HG02970 (cell line): ENCODE results near the gene TPPP2.
A peak's percentile ranks its signal among the peaks of the same experiment; 100 is the strongest.

ENCODE experiments used
- ATAC-seq: cut with Tn5 transposase; IDR thresholded peaks from one replicate; pipeline ENCODE4 v1.9.1; 2021; ENCODE audit warnings: mild to moderate bottlenecking, moderate library complexity, moderate number of reproducible peaks; ENCODE audit not compliant: unreplicated experiment, low FRiP score

TPPP2 gene

GRCh38 chr14:21055432-21056117 lies 25.6 kb downstream of the TPPP2 start:
- ATAC-seq = no peak

GRCh38 chr14:21056520-21057163 lies 26.6 kb downstream of the TPPP2 start:
- no peak for ATAC-seq

- ATAC-seq = no peak
These were observed 28.0 kb downstream of the TPPP2 start, which contains the start of gene RNASE8 for GRCh38 chr14:21057803-21058675. Gene RNASE8, plus strand, starts transcription at chr14:21057822. Its CDS starts 71 bp downstream, at chr14:21057893.

GRCh38 chr14:21058903-21059302 lies 28.9 kb downstream of the TPPP2 start:
- no peak for ATAC-seq

GRCh38 chr14:21059842-21060613 lies 30.0 kb downstream of the TPPP2 start:
- no peak for ATAC-seq

GRCh38 chr14:21060614-21061346 lies 30.8 kb downstream of the TPPP2 start:
- ATAC-seq = no peak

- ATAC-seq = no peak
These were observed 31.3 kb downstream of the TPPP2 start for GRCh38 chr14:21061347-21061668.

GRCh38 chr14:21063479-21063878 lies 33.5 kb downstream of the TPPP2 start:
- no peak for ATAC-seq

GRCh38 chr14:21066882-21067502 lies 37.0 kb downstream of the TPPP2 start:
- ATAC-seq = no peak

- no peak for ATAC-seq
These were observed 38.7 kb downstream of the TPPP2 start for GRCh38 chr14:21068521-21069387.

GRCh38 chr14:21069388-21070082 lies 39.5 kb downstream of the TPPP2 start:
- ATAC-seq = no peak

- ATAC-seq = no peak
These were observed 40.1 kb downstream of the TPPP2 start, which contains the start of gene ARHGEF40 for GRCh38 chr14:21070083-21070609. Gene ARHGEF40, plus strand, starts transcription at chr14:21070304. Its CDS starts 93 bp downstream, at chr14:21070397.

- no peak for ATAC-seq
These were observed 40.7 kb downstream of the TPPP2 start for GRCh38 chr14:21070610-21071224.

GRCh38 chr14:21071225-21072030 lies 41.4 kb downstream of the TPPP2 start:
- peak; percentile 61 for ATAC-seq

- ATAC-seq = no peak
These were observed 42.0 kb downstream of the TPPP2 start for GRCh38 chr14:21072031-21072473.

GRCh38 chr14:21072781-21073339 lies 42.8 kb downstream of the TPPP2 start:
- no peak for ATAC-seq
